ENCODE data around the gene GPS2. TPM values are rescaled to one million over a fixed set of nuclear protein-coding genes. Genes with fewer than 3 reads are reported as not detected.

Gene GPS2
- total and polyA plus RNA-seq, 10 donors = 54.1 to 123 (median 68.1) TPM

- peak within 1 kb of the TSS; percentile 30 to 67 (median 43) for H3K4me3 ChIP-seq
- H3K36me3 ChIP-seq = no peaks in the 10 kb centered on the region
- no peaks in the 10 kb centered on the region for H3K9me3 ChIP-seq
- WGBS, 5 donors = 0 to 1% (median 1%) methylated on average over 24 to 71 of the region's 71 CpGs
- intact Hi-C loops (cut with DNase I; ENCODE audit: low total_unique reads) = loop anchor here (2.0 kb wide), 1 partner anchor 15 kb away; no protein-coding TSS in a partner anchor
- no peak for TF ChIP-seq POLR2A (IDR thresholded peaks at IDR 0.05)
- peak in 2 of 3 donors; percentile 34 to 44 for TF ChIP-seq POLR2AphosphoS5 (IDR thresholded peaks at IDR 0.05)
- H3K27ac ChIP-seq = peak within 1 kb of the TSS in 6 of 8 donors; percentile 47 to 69 (median 62)
- peak; percentile 93 for DNase-seq
- H3K4me1 ChIP-seq = peaks cover 17 to 34% (median 30%) of the 10 kb centered on the region in 6 donors
- H3K27me3 ChIP-seq (replicated peaks in 1 of 7) = peaks cover 0 to 63% (median 20%) of the 10 kb centered on the region in 7 donors
Observed at GRCh38 chr17:7281074-7281952, 33.8 kb downstream of the GPS2 start, which contains the start of gene SLC2A4. SLC2A4 (plus strand) TSS chr17:7281718; CDS start chr17:7281935, 217 bp downstream.

GRCh38 chr17:7280519-7281073 is 34.6 kb downstream of the GPS2 start:
- peak overlapping the region; percentile 30 to 67 (median 43) for H3K4me3 ChIP-seq

GRCh38 chr17:7279448-7279847 is 35.7 kb downstream of the GPS2 start:
- H3K27ac ChIP-seq = no peak overlapping the region
- DNase-seq = no peak
- intact Hi-C loops (cut with DNase I; ENCODE audit: low total_unique reads) = no loop called here
- WGBS, 5 donors = 83 to 92% (median 88%) methylated on average over 8 of the region's 8 CpGs
- no peaks in the 10 kb centered on the region for H3K36me3 ChIP-seq
- peaks cover 17 to 34% (median 30%) of the 10 kb centered on the region in 6 donors for H3K4me1 ChIP-seq
- H3K9me3 ChIP-seq = no peaks in the 10 kb centered on the region
- no peak for TF ChIP-seq POLR2A (IDR thresholded peaks at IDR 0.05)
- TF ChIP-seq POLR2AphosphoS5 (IDR thresholded peaks at IDR 0.05) = no peak
- TF ChIP-seq CTCF (IDR thresholded peaks at IDR 0.05 in 8 of 11, conservative IDR thresholded peaks at IDR 0.05 in 3 of 11) = no peak
- H3K4me3 ChIP-seq = no peak overlapping the region
- H3K27me3 ChIP-seq (replicated peaks in 1 of 7) = peaks cover 0 to 44% (median 20%) of the 10 kb centered on the region in 7 donors

More at GRCh38 chr17:7280519-7281073, 34.6 kb downstream of the GPS2 start:
- H3K4me1 ChIP-seq = peaks cover 17 to 34% (median 30%) of the 10 kb centered on the region in 6 donors
- H3K36me3 ChIP-seq = no peaks in the 10 kb centered on the region
- TF ChIP-seq POLR2AphosphoS5 (IDR thresholded peaks at IDR 0.05) (peak in 2 of 3 donors; percentile 60 to 71), POLR2A (IDR thresholded peaks at IDR 0.05) (no peak), CTCF (IDR thresholded peaks at IDR 0.05 in 8 of 11, conservative IDR thresholded peaks at IDR 0.05 in 3 of 11) (peak; percentile 77 to 98 (median 94))
- peak overlapping the region in 6 of 8 donors; percentile 47 to 69 (median 62) for H3K27ac ChIP-seq
- intact Hi-C loops (cut with DNase I; ENCODE audit: low total_unique reads) = loop anchor here (2.0 kb wide), 1 partner anchor 16 kb away; no protein-coding TSS in a partner anchor
- peak; percentile 95 for DNase-seq
- no peaks in the 10 kb centered on the region for H3K9me3 ChIP-seq
- peaks cover 0 to 55% (median 20%) of the 10 kb centered on the region in 7 donors for H3K27me3 ChIP-seq (replicated peaks in 1 of 7)
- 0 to 1% (median 1%) methylated on average over 12 to 29 of the region's 29 CpGs for WGBS, 5 donors

GRCh38 chr17:7266784-7267183 is 48.4 kb downstream of the GPS2 start:
- intact Hi-C loops (cut with DNase I; ENCODE audit: low total_unique reads) = no loop called here
- Histone ChIP-seq H3K36me3 (no peaks in the 10 kb centered on the region), H3K4me1 (peaks cover 14 to 23% (median 21%) of the 10 kb centered on the region in 6 donors), H3K9me3 (no peaks in the 10 kb centered on the region), H3K27ac (no peak overlapping the region), H3K4me3 (no peak overlapping the region), H3K27me3 (replicated peaks in 1 of 7) (peaks cover 3 to 67% (median 22%) of the 10 kb centered on the region in 7 donors)
- DNase-seq = no peak
- 66 to 91% (median 79%) methylated on average over 1 of the region's 1 CpG for WGBS, 5 donors
- no peak for TF ChIP-seq POLR2AphosphoS5 (IDR thresholded peaks at IDR 0.05)
- TF ChIP-seq CTCF (IDR thresholded peaks at IDR 0.05 in 8 of 11, conservative IDR thresholded peaks at IDR 0.05 in 3 of 11) = no peak
- no peak for TF ChIP-seq POLR2A (IDR thresholded peaks at IDR 0.05)

All from spleen (tissue), 11 donors.